Neuron (in vitro differentiated cells): ENCODE results near the gene RUNX2.

Source experiments
- H2AFZ ChIP-seq: one replicate; pipeline ENCODE4 v1.6.1; 2013; ENCODE audit warnings: low read depth, mild to moderate bottlenecking, inconsistent platforms, low read length, moderate library complexity
- H3K27me3 ChIP-seq: one replicate; pipeline ENCODE4 v1.6.1; 2013; ENCODE audit warnings: low read length; ENCODE audit not compliant: insufficient read depth
- H3K36me3 ChIP-seq: one replicate; pipeline ENCODE4 v1.6.1; 2013; ENCODE audit warnings: low read length; ENCODE audit not compliant: insufficient read depth
- H3K4me1 ChIP-seq: one replicate; pipeline ENCODE4 v1.6.1; 2013; ENCODE audit warnings: low read length; ENCODE audit not compliant: insufficient read depth
- H3K4me3 ChIP-seq: 2 replicates; pipeline ENCODE4 v1.5.1; 2013; ENCODE audit warnings: mild to moderate bottlenecking, low read length, moderate library complexity
- H3K9me3 ChIP-seq: one replicate; pipeline ENCODE4 v1.6.1; 2013; ENCODE audit warnings: low read length

Gene RUNX2

DNA sequence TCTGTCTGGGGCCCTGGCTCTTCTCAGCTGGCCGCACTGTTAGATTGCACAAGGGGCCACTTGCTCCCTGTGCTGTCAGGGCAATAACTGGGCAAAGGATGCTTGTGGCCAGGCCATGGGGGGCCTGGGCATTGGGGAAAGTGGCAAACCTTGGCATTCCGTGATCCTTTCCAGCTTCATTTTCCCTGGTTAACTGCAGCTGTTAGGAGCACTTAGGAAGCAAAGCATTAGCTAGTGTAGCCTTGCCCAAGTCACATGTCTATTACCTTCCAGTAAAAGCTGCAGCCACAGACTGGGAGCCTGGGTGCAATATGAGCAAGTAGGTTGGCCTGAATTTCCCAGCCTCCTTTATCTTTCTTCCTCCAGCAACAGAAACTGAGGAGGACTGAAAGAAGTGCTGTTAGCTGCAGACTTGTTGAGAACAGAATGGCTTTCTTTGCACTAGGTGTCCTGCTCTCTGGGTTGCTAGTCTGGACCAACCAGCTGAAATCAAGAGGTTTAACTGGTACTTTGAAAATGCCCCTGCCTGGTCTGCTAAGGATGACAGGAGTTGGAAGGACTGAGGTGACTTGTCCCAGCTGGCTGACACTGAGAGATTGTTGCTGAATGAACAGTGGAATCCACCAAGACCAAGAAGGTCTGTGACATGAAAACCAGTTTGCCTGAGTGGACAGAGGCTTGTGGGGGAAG is 361.9 kb downstream of the RUNX2 start:
- H3K4me1 ChIP-seq: no peaks in the 10 kb centered on the region
- no peaks in the 10 kb centered on the region for H3K27me3 ChIP-seq
- no peaks in the 10 kb centered on the region for H3K36me3 ChIP-seq
- H2AFZ ChIP-seq: no peak overlapping the region
- no peak overlapping the region for H3K4me3 ChIP-seq
- H3K9me3 ChIP-seq: no peaks in the 10 kb centered on the region

GRCh38 chr6:45690846-45691245 is 362.7 kb downstream of the RUNX2 start:
- no peaks in the 10 kb centered on the region for H3K9me3 ChIP-seq
- H2AFZ ChIP-seq: no peak overlapping the region
- no peaks in the 10 kb centered on the region for H3K27me3 ChIP-seq
- H3K36me3 ChIP-seq: no peaks in the 10 kb centered on the region
- H3K4me3 ChIP-seq: no peak overlapping the region
- H3K4me1 ChIP-seq: no peaks in the 10 kb centered on the region

- Histone ChIP-seq H3K27me3 (no peaks in the 10 kb centered on the region), H3K4me3 (no peak overlapping the region), H3K36me3 (no peaks in the 10 kb centered on the region), H2AFZ (no peak overlapping the region), H3K9me3 (no peaks in the 10 kb centered on the region), H3K4me1 (no peaks in the 10 kb centered on the region)
These were observed 363.3 kb downstream of the RUNX2 start for GRCh38 chr6:45691426-45691825.

DNA sequence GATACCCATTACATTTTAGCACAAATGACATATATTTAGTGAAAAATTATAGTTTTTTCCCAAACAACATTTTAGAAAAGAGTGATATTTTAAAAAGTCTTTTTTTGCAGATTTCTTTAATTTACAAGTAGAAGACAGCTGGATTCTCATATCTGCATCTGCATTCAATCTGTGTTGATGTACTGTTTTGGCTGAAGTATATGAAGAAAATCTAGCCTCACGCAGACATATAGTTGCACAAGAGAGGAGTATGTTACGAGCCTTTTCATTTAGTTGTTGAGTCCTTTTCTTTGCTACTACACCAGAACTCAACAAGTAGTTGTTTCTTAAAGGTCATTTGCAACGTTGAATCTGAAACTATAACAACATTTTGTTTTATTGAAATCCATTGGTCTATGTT is 363.9 kb downstream of the RUNX2 start:
- H3K36me3 ChIP-seq: no peaks in the 10 kb centered on the region
- no peak overlapping the region for H2AFZ ChIP-seq
- no peaks in the 10 kb centered on the region for H3K9me3 ChIP-seq
- H3K27me3 ChIP-seq: no peaks in the 10 kb centered on the region
- H3K4me3 ChIP-seq: no peak overlapping the region
- H3K4me1 ChIP-seq: no peaks in the 10 kb centered on the region

DNA sequence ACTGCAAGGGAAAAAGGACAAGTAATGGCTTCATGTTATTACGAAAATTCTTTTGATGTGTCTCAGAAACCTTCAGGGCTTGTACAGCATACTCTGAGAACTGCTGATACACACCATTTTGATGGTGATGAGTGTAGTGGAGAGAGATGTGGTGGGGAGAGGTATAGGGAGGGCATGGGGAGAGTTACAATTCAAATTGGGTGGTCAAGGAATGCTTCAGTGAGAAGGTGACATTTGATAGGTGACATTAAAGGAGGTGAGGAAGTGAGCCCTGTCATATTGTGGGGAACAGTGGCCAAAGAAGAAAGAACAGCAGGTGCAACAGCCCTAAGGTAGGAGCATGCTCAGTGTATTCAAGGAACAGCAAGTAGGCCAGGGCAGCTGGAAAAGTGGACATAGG is 368.6 kb downstream of the RUNX2 start:
- Histone ChIP-seq H2AFZ (no peak overlapping the region), H3K9me3 (no peaks in the 10 kb centered on the region), H3K27me3 (no peaks in the 10 kb centered on the region), H3K4me1 (peaks cover 3% of the 10 kb centered on the region), H3K4me3 (no peak overlapping the region), H3K36me3 (no peaks in the 10 kb centered on the region)

GRCh38 chr6:45697605-45698004 is 369.5 kb downstream of the RUNX2 start:
- Histone ChIP-seq H2AFZ (no peak overlapping the region), H3K36me3 (no peaks in the 10 kb centered on the region), H3K27me3 (no peaks in the 10 kb centered on the region), H3K4me1 (peaks cover 3% of the 10 kb centered on the region), H3K9me3 (no peaks in the 10 kb centered on the region), H3K4me3 (no peak overlapping the region)

GRCh38 chr6:45698046-45698445 is 369.9 kb downstream of the RUNX2 start:
- Histone ChIP-seq H3K27me3 (no peaks in the 10 kb centered on the region), H3K36me3 (no peaks in the 10 kb centered on the region), H3K9me3 (no peaks in the 10 kb centered on the region), H3K4me3 (no peak overlapping the region), H2AFZ (no peak overlapping the region), H3K4me1 (peaks cover 3% of the 10 kb centered on the region)

GRCh38 chr6:45699663-45700062 is 371.5 kb downstream of the RUNX2 start:
- H3K36me3 ChIP-seq: no peaks in the 10 kb centered on the region
- H3K4me1 ChIP-seq: peaks cover 3% of the 10 kb centered on the region
- no peaks in the 10 kb centered on the region for H3K27me3 ChIP-seq
- no peaks in the 10 kb centered on the region for H3K9me3 ChIP-seq
- H2AFZ ChIP-seq: no peak overlapping the region
- no peak overlapping the region for H3K4me3 ChIP-seq

GRCh38 chr6:45702849-45703739 is 375.0 kb downstream of the RUNX2 start:
- Histone ChIP-seq H3K27me3 (no peaks in the 10 kb centered on the region), H3K4me3 (no peak overlapping the region), H3K4me1 (no peaks in the 10 kb centered on the region), H3K9me3 (no peaks in the 10 kb centered on the region), H3K36me3 (no peaks in the 10 kb centered on the region), H2AFZ (no peak overlapping the region)

DNA sequence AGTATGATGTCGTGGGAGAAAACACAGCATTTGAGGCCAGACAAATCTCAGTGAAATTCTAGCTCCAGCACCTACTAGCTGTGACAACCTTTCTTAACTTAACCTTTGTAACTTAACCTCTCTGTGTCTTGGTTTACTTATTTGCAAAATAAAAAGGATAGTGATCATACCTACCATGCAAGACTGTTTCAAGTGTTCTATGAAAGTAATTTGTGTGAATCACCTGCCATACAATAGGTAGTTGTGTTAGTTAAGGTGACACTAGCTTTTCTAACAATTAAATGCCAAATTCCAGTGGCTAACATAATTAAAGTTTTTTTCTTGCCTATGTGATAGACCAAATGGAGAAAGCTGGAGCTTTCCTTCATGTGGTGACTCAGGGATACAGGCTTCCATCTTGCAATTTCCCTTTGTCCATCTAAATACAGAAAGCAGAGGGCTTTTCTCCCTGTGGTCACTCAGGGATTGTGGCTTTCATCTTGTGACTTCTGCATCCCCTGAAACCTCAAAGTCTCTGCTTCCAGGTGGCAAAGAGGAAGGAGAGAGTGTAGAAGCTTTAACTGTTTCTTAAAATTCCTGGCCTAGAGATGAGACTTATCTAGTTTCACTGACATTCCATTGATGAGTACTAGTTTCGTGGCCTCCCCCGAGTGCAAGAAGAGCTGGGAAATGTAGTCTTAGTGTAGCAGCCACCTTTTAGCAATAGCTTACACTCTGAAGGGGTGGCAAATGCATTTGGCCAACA is 376.1 kb downstream of the RUNX2 start:
- Histone ChIP-seq H2AFZ (no peak overlapping the region), H3K36me3 (no peaks in the 10 kb centered on the region), H3K4me3 (no peak overlapping the region), H3K4me1 (no peaks in the 10 kb centered on the region), H3K9me3 (no peaks in the 10 kb centered on the region), H3K27me3 (no peaks in the 10 kb centered on the region)

GRCh38 chr6:45705137-45705855 is 377.2 kb downstream of the RUNX2 start:
- Histone ChIP-seq H3K4me1 (no peaks in the 10 kb centered on the region), H3K9me3 (no peaks in the 10 kb centered on the region), H3K36me3 (no peaks in the 10 kb centered on the region), H2AFZ (no peak overlapping the region), H3K4me3 (no peak overlapping the region), H3K27me3 (no peaks in the 10 kb centered on the region)

- no peaks in the 10 kb centered on the region for H3K4me1 ChIP-seq
- no peak overlapping the region for H2AFZ ChIP-seq
- H3K27me3 ChIP-seq: no peaks in the 10 kb centered on the region
- no peaks in the 10 kb centered on the region for H3K36me3 ChIP-seq
- H3K4me3 ChIP-seq: no peak overlapping the region
- H3K9me3 ChIP-seq: no peaks in the 10 kb centered on the region
These were observed 378.2 kb downstream of the RUNX2 start for GRCh38 chr6:45706319-45706718.
